ENCODE measurements around the gene LCP1.

DNA sequence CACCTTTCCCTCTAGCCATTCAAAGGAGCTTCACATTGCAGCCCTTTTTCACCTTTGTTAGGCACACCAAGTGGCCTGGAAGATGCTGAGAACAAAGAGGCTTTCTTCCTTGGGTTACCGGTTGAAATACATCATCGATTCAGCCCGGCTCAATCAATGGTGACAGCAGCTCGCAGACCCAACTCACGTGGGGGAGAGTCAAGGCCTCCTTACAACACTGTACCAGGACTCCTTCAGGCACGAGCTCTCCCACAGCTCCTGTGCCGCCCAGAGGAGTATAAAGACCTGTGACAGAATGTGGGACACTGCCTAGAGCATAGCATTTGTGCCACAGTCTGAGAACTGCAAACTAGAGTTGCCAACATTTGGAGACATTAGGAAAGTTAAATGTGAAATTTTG, 25.9 kb upstream of the LCP1 start:
- TF ChIP-seq, protein P1, sequence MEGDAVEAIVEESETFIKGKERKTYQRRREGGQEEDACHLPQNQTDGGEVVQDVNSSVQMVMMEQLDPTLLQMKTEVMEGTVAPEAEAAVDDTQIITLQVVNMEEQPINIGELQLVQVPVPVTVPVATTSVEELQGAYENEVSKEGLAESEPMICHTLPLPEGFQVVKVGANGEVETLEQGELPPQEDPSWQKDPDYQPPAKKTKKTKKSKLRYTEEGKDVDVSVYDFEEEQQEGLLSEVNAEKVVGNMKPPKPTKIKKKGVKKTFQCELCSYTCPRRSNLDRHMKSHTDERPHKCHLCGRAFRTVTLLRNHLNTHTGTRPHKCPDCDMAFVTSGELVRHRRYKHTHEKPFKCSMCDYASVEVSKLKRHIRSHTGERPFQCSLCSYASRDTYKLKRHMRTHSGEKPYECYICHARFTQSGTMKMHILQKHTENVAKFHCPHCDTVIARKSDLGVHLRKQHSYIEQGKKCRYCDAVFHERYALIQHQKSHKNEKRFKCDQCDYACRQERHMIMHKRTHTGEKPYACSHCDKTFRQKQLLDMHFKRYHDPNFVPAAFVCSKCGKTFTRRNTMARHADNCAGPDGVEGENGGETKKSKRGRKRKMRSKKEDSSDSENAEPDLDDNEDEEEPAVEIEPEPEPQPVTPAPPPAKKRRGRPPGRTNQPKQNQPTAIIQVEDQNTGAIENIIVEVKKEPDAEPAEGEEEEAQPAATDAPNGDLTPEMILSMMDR (IDR thresholded peaks at IDR 0.05 in 4 of 5, conservative IDR thresholded peaks at IDR 0.05 in 1 of 5): no peak
- no peak for TF ChIP-seq POLR2A (IDR thresholded peaks at IDR 0.05)
